ENCODE data around the gene FBXL2.
A peak's percentile ranks its signal among the peaks of the same experiment; 100 is the strongest.
"Not testable (repeated sequence)": the region's sequence is repeated elsewhere in the genome, so short reads cannot be mapped to it uniquely, and the experiment has no call there.

Gene FBXL2

GRCh38 chr3:33385423-33385822, 108.2 kb downstream of the FBXL2 start:
- DNase-seq (ENCODE audit: low read depth, low spot score) = peak; percentile 12

GRCh38 chr3:33386631-33387030, 109.4 kb downstream of the FBXL2 start:
- no peak for DNase-seq (ENCODE audit: low read depth, low spot score)

GRCh38 chr3:33388374-33389100, 111.3 kb downstream of the FBXL2 start:
- DNase-seq (ENCODE audit: low read depth, low spot score) = no peak

GRCh38 chr3:33389908-33390307, 112.7 kb downstream of the FBXL2 start:
- no peak for DNase-seq (ENCODE audit: low read depth, low spot score)

- DNase-seq (ENCODE audit: low read depth, low spot score) = no peak
Measured at GRCh38 chr3:33391255-33391995, 114.2 kb downstream of the FBXL2 start.

GRCh38 chr3:33392144-33392543, 114.9 kb downstream of the FBXL2 start:
- DNase-seq (ENCODE audit: low read depth, low spot score) = no peak

- no peak for DNase-seq (ENCODE audit: low read depth, low spot score)
Measured at GRCh38 chr3:33392703-33393125, 115.5 kb downstream of the FBXL2 start.

- no peak for DNase-seq (ENCODE audit: low read depth, low spot score)
Measured at GRCh38 chr3:33394403-33395054, 117.3 kb downstream of the FBXL2 start.

- DNase-seq (ENCODE audit: low read depth, low spot score) = no peak
Measured at GRCh38 chr3:33395900-33396299, 118.7 kb downstream of the FBXL2 start.

- DNase-seq (ENCODE audit: low read depth, low spot score) = no peak
Measured at GRCh38 chr3:33398410-33398809, 121.2 kb downstream of the FBXL2 start.

- DNase-seq (ENCODE audit: low read depth, low spot score) = no peak
Measured at GRCh38 chr3:33401781-33402180, 124.5 kb downstream of the FBXL2 start.

GRCh38 chr3:33402936-33403335, 125.7 kb downstream of the FBXL2 start:
- no peak for DNase-seq (ENCODE audit: low read depth, low spot score)

GRCh38 chr3:33403756-33404155, 126.5 kb downstream of the FBXL2 start:
- no peak for DNase-seq (ENCODE audit: low read depth, low spot score)

- DNase-seq (ENCODE audit: low read depth, low spot score) = not testable (repeated sequence)
Measured at GRCh38 chr3:33410816-33411215, 133.6 kb downstream of the FBXL2 start.

- DNase-seq (ENCODE audit: low read depth, low spot score) = no peak
Measured at GRCh38 chr3:33417066-33417673, 139.9 kb downstream of the FBXL2 start.

GRCh38 chr3:33419948-33420347, 142.7 kb downstream of the FBXL2 start:
- DNase-seq (ENCODE audit: low read depth, low spot score) = no peak

- DNase-seq (ENCODE audit: low read depth, low spot score) = no peak
Measured at GRCh38 chr3:33420966-33421365, 143.7 kb downstream of the FBXL2 start.

- DNase-seq (ENCODE audit: low read depth, low spot score) = no peak
Measured at GRCh38 chr3:33424606-33425452, 147.6 kb downstream of the FBXL2 start.

GRCh38 chr3:33425453-33425852, 148.2 kb downstream of the FBXL2 start:
- no peak for DNase-seq (ENCODE audit: low read depth, low spot score)

GRCh38 chr3:33426068-33426467, 148.8 kb downstream of the FBXL2 start:
- no peak for DNase-seq (ENCODE audit: low read depth, low spot score)

- no peak for DNase-seq (ENCODE audit: low read depth, low spot score)
Measured at GRCh38 chr3:33426630-33427317, 149.5 kb downstream of the FBXL2 start.
